Measurements from ENCODE around the gene TMEM130.
"Not testable (repeated sequence)": the region's sequence is repeated elsewhere in the genome, so short reads cannot be mapped to it uniquely, and the experiment has no call there.

The TMEM130 gene

DNA sequence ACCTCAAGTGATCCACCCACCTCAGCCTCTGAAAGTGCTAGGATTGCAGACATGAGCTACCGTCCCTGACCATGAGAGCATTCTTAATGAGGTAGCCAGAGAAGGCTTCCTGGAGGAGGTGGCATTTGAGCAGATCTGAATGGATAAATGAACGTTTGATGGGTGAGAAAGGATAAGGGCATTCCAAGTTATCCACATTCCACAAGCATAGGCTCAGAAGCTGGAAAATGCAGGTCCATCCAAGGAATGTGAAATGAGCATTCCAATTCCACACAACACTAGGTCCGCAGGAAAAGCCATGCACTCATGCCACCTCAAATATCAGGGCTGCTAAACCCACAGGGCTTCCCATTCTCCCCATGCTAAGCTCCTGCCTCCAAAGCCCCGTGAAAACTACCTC, 17.0 kb downstream of the TMEM130 start:
- DNase-seq (ENCODE audit: low read depth): no peak
- H3K4me3 ChIP-seq (ENCODE audit: control insufficient read depth, low read depth, low read length): no peak overlapping the region
- no peak for TF ChIP-seq CTCF (conservative IDR thresholded peaks at IDR 0.05; ENCODE audit: control insufficient read depth, insufficient read depth, low read depth, low read length)

DNA sequence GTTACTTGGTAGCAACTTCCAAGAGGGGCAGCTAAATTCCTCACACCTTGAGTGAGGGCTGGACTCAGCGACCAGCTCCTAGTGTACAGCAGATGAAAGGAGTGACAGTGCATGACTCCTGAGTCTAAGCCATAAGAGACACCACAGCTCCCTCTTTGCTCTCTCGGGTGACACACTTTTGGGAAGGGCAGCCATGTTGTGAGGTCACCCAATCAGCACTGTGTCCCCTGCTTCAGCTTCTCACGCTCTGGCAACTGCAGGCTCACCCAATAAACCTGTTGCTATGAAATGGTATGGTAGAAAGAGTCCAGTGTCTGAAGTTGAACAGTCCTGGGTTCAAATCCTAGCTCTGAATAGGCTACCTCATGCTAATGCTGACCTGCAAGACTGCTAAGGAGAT, 20.9 kb downstream of the TMEM130 start:
- no peak for TF ChIP-seq CTCF (conservative IDR thresholded peaks at IDR 0.05; ENCODE audit: control insufficient read depth, insufficient read depth, low read depth, low read length)
- no peak overlapping the region for H3K4me3 ChIP-seq (ENCODE audit: control insufficient read depth, low read depth, low read length)
- DNase-seq (ENCODE audit: low read depth): no peak

GRCh38 chr7:98842552-98842951, 27.3 kb downstream of the TMEM130 start:
- H3K4me3 ChIP-seq (ENCODE audit: control insufficient read depth, low read depth, low read length); DNase-seq (ENCODE audit: low read depth): not testable (repeated sequence)

DNA sequence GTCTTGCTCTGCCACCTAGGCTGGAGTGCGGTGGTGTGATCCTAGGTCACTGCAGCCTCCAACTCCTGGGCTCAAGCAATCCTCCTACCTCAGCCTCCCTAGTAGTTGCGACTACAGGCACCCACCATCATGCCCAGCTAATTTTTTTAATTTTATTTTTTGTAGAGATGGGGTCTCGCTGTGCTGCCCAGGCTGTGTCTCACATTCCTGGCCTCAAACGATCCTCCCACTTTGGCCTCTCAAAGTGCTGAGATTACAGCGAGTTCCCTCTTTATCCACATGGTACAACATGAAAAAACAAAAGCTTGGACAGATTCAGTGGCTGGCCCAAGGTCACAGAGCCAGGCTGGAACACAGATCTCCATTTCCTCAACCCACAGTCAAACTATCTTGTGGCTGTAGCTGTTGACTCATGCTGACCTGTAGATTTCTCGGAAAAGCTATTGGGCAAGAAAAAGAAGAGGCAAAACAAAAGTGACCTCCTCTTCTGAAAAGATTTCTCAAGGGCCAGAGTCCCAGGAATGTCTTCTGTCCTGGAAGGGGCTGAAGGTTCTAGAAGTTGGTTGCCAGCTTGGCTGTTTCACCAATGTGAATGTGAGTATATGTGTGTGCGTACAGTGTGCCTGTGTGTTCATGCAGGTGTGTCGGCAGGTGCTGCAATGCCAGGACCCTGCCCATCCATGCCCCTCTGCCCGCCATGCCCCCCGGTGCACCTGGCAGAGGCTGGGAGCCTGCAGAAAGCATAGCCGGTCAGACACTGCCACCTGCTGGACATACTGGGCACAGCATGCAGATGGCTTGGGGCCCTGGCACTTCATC, 28.4 kb downstream of the TMEM130 start:
- no peak overlapping the region for H3K4me3 ChIP-seq (ENCODE audit: control insufficient read depth, low read depth, low read length)
- TF ChIP-seq CTCF (conservative IDR thresholded peaks at IDR 0.05; ENCODE audit: control insufficient read depth, insufficient read depth, low read depth, low read length): peak; percentile 92
- DNase-seq (ENCODE audit: low read depth): peak; percentile 92

DNA sequence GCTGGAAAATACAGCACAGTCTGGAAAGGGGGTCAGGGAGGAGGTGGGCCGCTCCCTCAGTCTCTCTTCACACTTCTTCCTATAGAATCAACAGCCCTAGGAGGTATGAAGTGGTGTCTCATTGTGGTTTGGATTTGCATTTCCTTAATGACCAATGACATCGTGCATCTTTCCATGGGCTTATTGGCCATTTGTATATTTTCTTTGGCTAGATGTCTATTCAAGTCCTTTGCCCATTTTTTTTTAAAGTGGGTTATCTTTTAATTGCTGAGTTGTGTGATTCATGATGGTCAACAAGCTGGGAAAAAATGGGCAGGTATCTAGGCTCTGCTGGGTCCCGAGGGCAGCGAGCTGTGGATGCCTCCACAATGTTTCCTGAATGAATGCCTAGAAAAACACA, 29.1 kb downstream of the TMEM130 start:
- TF ChIP-seq CTCF (conservative IDR thresholded peaks at IDR 0.05; ENCODE audit: control insufficient read depth, insufficient read depth, low read depth, low read length): no peak
- DNase-seq (ENCODE audit: low read depth): peak; percentile 67
- no peak overlapping the region for H3K4me3 ChIP-seq (ENCODE audit: control insufficient read depth, low read depth, low read length)

DNA sequence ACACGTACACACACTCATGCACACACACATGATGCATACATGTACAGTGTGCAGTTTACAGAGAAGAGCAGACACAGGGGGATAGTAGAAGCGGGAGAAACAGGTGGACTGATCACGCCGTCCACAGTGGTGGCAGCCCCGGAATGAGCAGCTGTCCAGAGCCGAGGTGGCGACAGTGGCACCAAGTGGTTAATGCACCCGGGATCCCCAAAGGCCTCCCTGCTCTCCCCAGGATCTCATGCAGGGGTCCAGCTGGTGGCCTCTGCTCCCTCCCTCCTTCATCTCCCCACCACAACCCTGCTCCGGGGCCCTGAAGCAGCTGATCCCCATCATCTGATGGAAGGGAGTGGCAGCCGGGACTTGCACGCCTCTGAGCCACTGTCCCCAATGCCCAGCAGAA, 29.7 kb downstream of the TMEM130 start:
- DNase-seq (ENCODE audit: low read depth): no peak
- TF ChIP-seq CTCF (conservative IDR thresholded peaks at IDR 0.05; ENCODE audit: control insufficient read depth, insufficient read depth, low read depth, low read length): no peak
- no peak overlapping the region for H3K4me3 ChIP-seq (ENCODE audit: control insufficient read depth, low read depth, low read length)

GRCh38 chr7:98837630-98837972, 32.2 kb downstream of the TMEM130 start:
- DNase-seq (ENCODE audit: low read depth): no peak
- TF ChIP-seq CTCF (conservative IDR thresholded peaks at IDR 0.05; ENCODE audit: control insufficient read depth, insufficient read depth, low read depth, low read length): no peak
- no peak overlapping the region for H3K4me3 ChIP-seq (ENCODE audit: control insufficient read depth, low read depth, low read length)

Measured in fibroblast of mammary gland (primary cell).